VCaP (cell line): Measurements from ENCODE around the gene FPGT.
A peak's percentile ranks its signal among the peaks of the same experiment; 100 is the strongest.

Source experiments
- H3K27ac ChIP-seq: fragments of 450-650 bp; 2 replicates; pipeline ENCODE4 v1.5.1; 2017
- TF ChIP-seq, protein P1 (sequence below): fragments of 450-650 bp; conservative IDR thresholded peaks from 2 replicates; pipeline ENCODE4 v1.5.1; 2017; ENCODE audit warnings: mild to moderate bottlenecking, moderate library complexity

FPGT gene

DNA sequence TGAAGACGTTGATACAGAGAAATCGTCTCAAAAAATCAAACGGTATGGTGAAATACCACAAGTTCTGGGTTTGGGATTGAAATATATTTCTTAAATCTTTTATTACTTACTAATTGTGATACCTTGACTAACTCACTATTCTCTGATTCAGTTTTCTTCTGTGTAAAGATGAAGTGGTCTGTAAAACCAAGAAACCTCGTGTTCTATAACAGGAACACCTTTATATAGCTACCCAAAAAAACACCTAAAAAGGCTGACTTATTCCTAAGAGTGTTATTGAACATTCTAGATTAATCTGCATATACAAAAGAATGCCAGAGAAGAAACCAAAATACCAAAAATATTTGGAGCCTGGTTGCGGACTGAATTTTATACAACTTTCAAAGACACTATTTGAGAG, 787 bp upstream of the FPGT start:
- peak overlapping the region; percentile 53; the same call in 1 of the 2 replicates for H3K27ac ChIP-seq
- TF ChIP-seq, protein P1, sequence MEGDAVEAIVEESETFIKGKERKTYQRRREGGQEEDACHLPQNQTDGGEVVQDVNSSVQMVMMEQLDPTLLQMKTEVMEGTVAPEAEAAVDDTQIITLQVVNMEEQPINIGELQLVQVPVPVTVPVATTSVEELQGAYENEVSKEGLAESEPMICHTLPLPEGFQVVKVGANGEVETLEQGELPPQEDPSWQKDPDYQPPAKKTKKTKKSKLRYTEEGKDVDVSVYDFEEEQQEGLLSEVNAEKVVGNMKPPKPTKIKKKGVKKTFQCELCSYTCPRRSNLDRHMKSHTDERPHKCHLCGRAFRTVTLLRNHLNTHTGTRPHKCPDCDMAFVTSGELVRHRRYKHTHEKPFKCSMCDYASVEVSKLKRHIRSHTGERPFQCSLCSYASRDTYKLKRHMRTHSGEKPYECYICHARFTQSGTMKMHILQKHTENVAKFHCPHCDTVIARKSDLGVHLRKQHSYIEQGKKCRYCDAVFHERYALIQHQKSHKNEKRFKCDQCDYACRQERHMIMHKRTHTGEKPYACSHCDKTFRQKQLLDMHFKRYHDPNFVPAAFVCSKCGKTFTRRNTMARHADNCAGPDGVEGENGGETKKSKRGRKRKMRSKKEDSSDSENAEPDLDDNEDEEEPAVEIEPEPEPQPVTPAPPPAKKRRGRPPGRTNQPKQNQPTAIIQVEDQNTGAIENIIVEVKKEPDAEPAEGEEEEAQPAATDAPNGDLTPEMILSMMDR: no peak

DNA sequence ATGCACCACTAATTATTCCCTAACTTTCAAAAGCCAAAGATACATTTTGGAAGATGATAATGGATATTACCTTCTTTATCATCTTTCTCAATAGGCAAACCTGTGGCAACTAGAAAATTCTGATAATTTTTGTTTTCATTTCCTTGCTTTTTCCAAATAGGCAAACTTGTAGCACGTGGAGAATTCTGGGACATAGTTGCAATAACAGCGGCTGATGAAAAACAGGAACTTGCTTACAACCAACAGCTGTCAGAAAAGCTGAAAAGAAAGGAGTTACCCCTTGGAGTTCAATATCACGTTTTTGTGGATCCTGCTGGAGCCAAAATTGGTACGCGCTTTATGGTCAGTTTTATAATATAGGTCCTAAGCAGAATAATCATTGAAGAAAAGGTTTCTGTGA, 1.5 kb downstream of the FPGT start:
- no peak overlapping the region for H3K27ac ChIP-seq
- TF ChIP-seq, protein P1: no peak

DNA sequence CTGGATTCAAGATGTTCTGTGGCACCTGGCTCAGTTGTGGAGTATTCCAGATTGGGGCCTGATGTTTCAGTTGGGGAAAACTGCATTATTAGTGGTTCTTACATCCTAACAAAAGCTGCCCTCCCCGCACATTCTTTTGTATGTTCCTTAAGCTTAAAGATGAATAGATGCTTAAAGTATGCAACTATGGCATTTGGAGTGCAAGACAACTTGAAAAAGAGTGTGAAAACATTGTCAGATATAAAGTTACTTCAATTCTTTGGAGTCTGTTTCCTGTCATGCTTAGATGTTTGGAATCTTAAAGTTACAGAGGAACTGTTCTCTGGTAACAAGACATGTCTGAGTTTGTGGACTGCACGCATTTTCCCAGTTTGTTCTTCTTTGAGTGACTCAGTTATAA, 7.2 kb downstream of the FPGT start:
- TF ChIP-seq, protein P1: no peak
- no peak overlapping the region for H3K27ac ChIP-seq

DNA sequence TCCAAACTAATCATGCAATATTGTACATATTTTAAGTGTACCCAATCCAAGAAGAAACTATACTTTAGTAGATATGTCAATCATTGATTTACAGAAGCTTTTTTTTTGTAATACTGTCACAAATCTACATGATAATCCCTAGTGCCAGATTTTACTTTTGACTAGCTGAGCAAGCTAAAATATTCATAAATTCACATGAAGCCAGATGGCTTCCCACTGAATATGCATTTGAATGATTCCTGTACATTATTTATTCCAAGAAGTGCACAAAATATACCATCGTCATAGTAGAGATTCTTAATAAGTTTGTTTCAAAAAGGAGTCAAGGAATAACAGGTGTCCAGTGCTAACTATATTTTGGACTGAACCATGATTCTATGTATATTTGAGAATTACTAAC, 17.2 kb downstream of the FPGT start:
- no peak overlapping the region for H3K27ac ChIP-seq

DNA sequence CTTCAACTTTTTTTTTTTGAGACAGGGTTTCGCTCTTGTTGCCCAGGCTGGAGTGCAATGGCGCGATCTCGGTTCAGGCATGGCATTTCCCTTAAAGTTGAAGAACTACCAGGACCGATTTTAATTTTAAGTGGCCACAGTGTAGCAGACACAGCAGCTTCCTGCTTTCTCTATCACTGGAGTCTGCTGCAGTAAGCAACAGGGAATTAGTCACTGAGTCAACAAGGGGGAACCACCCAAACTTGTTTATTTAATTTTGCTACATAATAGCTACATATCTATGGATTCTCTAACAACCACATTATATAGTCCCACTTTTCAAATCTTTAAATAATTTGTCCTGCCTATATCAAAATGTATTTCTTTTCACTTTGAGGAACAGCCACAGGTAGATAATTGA, 24.7 kb downstream of the FPGT start:
- H3K27ac ChIP-seq: no peak overlapping the region
- TF ChIP-seq, protein P1: no peak

More for the DNA sequence above, 17.2 kb downstream of the FPGT start:
- TF ChIP-seq, protein P1: no peak

DNA sequence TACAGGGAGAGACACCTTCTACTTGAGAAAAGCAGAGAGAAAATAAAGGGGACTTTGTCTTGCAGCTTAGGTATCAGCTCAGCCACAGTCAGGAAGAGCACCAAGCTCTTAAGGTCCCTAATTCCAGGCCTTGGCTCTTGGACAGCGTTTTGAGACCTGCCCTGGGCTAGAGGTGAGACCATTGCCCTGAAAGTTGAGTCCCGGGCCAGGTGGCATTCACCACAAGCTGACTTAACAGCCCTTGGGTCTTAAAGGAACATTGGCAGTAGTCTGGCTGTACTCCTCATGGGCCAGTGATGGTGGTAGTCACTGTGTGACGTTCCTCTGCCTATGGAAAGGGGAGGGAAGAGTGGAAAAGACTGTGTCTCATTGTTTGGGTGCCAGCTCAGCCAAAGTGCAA, 25.4 kb downstream of the FPGT start:
- TF ChIP-seq, protein P1: no peak
- H3K27ac ChIP-seq: no peak overlapping the region

DNA sequence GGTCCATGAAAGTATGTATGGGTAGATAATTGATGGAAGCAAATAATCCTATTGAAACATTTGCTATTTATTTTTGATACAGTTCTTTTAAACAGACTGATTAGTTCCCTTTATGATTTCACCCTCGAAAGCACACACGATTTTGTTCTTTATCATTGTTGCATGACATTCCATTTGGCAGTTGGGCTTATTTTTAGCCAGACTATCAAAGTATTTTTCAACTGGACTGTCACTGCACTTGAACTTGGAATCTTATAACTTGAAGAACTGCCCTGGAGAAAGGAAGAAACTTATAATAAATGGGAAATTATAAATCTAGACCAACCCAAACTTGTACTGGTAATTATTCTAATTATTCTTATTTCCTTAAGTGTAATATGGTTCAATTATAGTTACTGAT, 37.1 kb downstream of the FPGT start, which contains the start of gene TNNI3K:
TSS of gene TNNI3K (plus strand) at position 235 of the 400 bp plus-strand sequence. CDS start at position 300, 65 bp downstream.
- TF ChIP-seq, protein P1: no peak
- H3K27ac ChIP-seq: no peak within 1 kb of the TSS
